Tibial nerve (tissue), 3 donors: ENCODE measurements around the gene MYB.

Experiments used
- EP300 ChIP-seq, 2 donors: sonication (generic); formaldehyde crosslinking; IDR thresholded peaks; one replicate each; pipeline ENCODE4 v1.6.1; 2017; ENCODE audit warnings: antibody characterized with exemption in 2 of 2, mild to moderate bottlenecking in 1 of 2
- POLR2A ChIP-seq, 2 donors: fragments of 450-650 bp; IDR thresholded peaks; one replicate each; pipeline ENCODE4 v1.6.1; 2017; ENCODE audit warnings: antibody characterized with exemption in 2 of 2, mild to moderate bottlenecking in 2 of 2, moderate library complexity in 2 of 2

GRCh38 chr6:135170238-135170637, 10.9 kb upstream of the MYB start:
- no peak for TF ChIP-seq POLR2A (IDR thresholded peaks at IDR 0.05)
- TF ChIP-seq EP300 (IDR thresholded peaks at IDR 0.05): no peak
